GM18873 (cell line): ENCODE measurements around the gene NECTIN1.
"Not testable (repeated sequence)": the region's sequence is repeated elsewhere in the genome, so short reads cannot be mapped to it uniquely, and the experiment has no call there.

Experiments
- ATAC-seq: cut with Tn5 transposase; IDR thresholded peaks from one replicate; pipeline ENCODE4 v1.9.1; 2021; ENCODE audit warnings: mild to moderate bottlenecking, moderate library complexity, moderate number of reproducible peaks; ENCODE audit not compliant: unreplicated experiment, low FRiP score

Gene NECTIN1

GRCh38 chr11:119602745-119603373 is 126.1 kb downstream of the NECTIN1 start:
- ATAC-seq = no peak

GRCh38 chr11:119599864-119600541 is 129.0 kb downstream of the NECTIN1 start:
- no peak for ATAC-seq

- ATAC-seq = not testable (repeated sequence)
Observed at GRCh38 chr11:119595941-119596340, 133.1 kb downstream of the NECTIN1 start.

- ATAC-seq = no peak
Observed at GRCh38 chr11:119594639-119595249, 134.3 kb downstream of the NECTIN1 start.

- ATAC-seq = no peak
Observed at GRCh38 chr11:119593346-119593745, 135.7 kb downstream of the NECTIN1 start.

- ATAC-seq = no peak
Observed at GRCh38 chr11:119592642-119593041, 136.4 kb downstream of the NECTIN1 start.

- ATAC-seq = no peak
Observed at GRCh38 chr11:119591836-119592310, 137.1 kb downstream of the NECTIN1 start.

GRCh38 chr11:119590651-119591351 is 138.2 kb downstream of the NECTIN1 start:
- ATAC-seq = no peak

GRCh38 chr11:119589001-119589400 is 140.0 kb downstream of the NECTIN1 start:
- no peak for ATAC-seq
